Right lobe of liver (tissue), 4 donors: ENCODE results near the gene PPIL1.

ENCODE experiments used
- POLR2A ChIP-seq: fragments of 450-650 bp; IDR thresholded peaks from one replicate; pipeline ENCODE4 v1.6.1; 2017; ENCODE audit warnings: antibody characterized with exemption, mild to moderate bottlenecking
- TF ChIP-seq, protein P1 (sequence below), 4 donors: fragments of 200-600 bp in 3 of 4; fragments of 450-650 bp in 1 of 4; IDR thresholded peaks; one replicate each; pipeline versions ENCODE4 v1.5.1 to v1.8.0; 2016 to 2022; ENCODE audit warnings: antibody characterized with exemption in 4 of 4, mild to moderate bottlenecking in 2 of 4
- donor health status: DM: no; HTN: no; CAD: no.
- donor health status: DM: no; HTN: no; CAD: no.
- donor health status: DM: no; HTN: yes; CAD: no.

DNA sequence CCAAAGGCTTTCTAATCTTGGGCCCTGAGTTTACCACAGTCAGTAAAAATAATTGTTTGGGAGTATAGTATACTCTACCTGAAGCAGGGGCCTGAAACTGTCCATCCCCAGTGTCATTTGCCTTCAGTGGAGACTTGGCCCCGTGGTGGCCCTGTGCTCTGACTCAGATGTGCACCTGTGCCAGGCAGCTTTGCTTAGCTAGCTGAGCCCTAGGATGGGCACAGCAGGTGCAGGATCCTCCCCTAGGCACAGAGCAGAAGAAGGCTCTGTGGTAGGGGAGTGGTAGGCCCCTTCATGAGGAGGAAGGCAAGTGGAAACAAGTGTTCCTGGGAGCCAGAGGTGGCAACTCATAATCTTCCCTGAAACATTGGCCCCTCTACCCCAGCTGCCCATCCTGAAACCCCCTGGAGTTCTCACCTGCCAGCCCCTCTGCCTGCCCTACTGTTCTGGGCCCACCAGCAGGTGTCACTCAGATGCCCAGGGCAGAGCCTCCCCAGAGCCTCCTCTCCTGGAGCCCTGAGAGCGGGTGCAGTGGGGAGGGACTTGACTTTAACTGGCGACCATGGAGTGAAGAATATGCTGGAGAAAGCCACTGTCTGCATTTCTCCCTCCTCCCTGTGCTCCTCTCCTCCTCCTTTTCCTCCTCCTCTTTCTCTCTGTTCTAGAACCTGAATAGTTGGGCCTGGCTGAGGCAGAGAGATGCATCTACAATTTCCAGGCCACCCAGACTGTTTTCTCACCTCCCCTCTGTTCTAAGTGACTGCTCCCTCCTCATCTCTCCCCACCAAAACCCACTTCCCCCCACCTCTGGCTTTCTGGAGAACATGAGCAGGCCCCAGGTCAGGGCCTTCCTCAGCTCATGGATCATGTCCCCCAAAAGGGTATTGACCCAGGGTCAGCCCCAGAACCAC, 38.2 kb downstream of the PPIL1 start:
- TF ChIP-seq POLR2A: no peak
- TF ChIP-seq, protein P1, sequence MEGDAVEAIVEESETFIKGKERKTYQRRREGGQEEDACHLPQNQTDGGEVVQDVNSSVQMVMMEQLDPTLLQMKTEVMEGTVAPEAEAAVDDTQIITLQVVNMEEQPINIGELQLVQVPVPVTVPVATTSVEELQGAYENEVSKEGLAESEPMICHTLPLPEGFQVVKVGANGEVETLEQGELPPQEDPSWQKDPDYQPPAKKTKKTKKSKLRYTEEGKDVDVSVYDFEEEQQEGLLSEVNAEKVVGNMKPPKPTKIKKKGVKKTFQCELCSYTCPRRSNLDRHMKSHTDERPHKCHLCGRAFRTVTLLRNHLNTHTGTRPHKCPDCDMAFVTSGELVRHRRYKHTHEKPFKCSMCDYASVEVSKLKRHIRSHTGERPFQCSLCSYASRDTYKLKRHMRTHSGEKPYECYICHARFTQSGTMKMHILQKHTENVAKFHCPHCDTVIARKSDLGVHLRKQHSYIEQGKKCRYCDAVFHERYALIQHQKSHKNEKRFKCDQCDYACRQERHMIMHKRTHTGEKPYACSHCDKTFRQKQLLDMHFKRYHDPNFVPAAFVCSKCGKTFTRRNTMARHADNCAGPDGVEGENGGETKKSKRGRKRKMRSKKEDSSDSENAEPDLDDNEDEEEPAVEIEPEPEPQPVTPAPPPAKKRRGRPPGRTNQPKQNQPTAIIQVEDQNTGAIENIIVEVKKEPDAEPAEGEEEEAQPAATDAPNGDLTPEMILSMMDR (IDR thresholded peaks at IDR 0.05): no peak
